SK-N-SH treated with all-trans-retinoic acid at 6 μM for 48 hours (cell line): ENCODE data around the gene RTCB.

Source experiments
- PATZ1 ChIP-seq: fragments of 250-450 bp; sonication (Bioruptor Pico); IDR thresholded peaks from 2 replicates; pipeline ENCODE4 v1.8.0; 2020; ENCODE audit warnings: mild to moderate bottlenecking, moderate library complexity, borderline replicate concordance
- TSHZ2 ChIP-seq: fragments of 250-450 bp; sonication (Bioruptor Pico); IDR thresholded peaks from 2 replicates; pipeline ENCODE4 v1.5.0; 2020; ENCODE audit warnings: mild to moderate bottlenecking, moderate library complexity
- ZFP30 ChIP-seq: fragments of 450-650 bp; formaldehyde crosslinking; IDR thresholded peaks from 2 replicates; pipeline ENCODE4 v1.5.0; 2022; ENCODE audit warnings: mild to moderate bottlenecking, moderate library complexity

GRCh38 chr22:32446321-32446720 is 34.3 kb upstream of the RTCB start:
- TF ChIP-seq TSHZ2 (CRISPR knock-in tag) (no peak), ZFP30 (CRISPR knock-in tag) (no peak), PATZ1 (CRISPR knock-in tag) (no peak)
